Measurements from ENCODE around the gene FSTL5.
"Not testable (repeated sequence)": the region's sequence is repeated elsewhere in the genome, so short reads cannot be mapped to it uniquely, and the experiment has no call there.

The FSTL5 gene

GRCh38 chr4:162163892-162164759 lies at the start of gene FSTL5:
Gene FSTL5, minus strand, starts transcription at chr4:162164000. Its CDS starts 52,604 bp downstream, at chr4:162111396.
- peak; percentile 5 for DNase-seq

- DNase-seq, result no peak
These were observed 45.9 kb upstream of the FSTL5 start for GRCh38 chr4:162209706-162210105.

GRCh38 chr4:162203478-162203877 lies 39.7 kb upstream of the FSTL5 start:
- not testable (repeated sequence) for DNase-seq

GRCh38 chr4:162201673-162202072 lies 37.9 kb upstream of the FSTL5 start:
- no peak for DNase-seq

- no peak for DNase-seq
These were observed 6.7 kb upstream of the FSTL5 start for GRCh38 chr4:162170509-162170908.

GRCh38 chr4:162164906-162165510 lies 1.2 kb upstream of the FSTL5 start:
- no peak for DNase-seq

GRCh38 chr4:162162672-162163071 lies 1.1 kb downstream of the FSTL5 start:
- DNase-seq, result no peak

GRCh38 chr4:162157241-162157640 lies 6.6 kb downstream of the FSTL5 start:
- DNase-seq, result no peak

GRCh38 chr4:162154862-162155540 lies 8.8 kb downstream of the FSTL5 start:
- no peak for DNase-seq

GRCh38 chr4:162151850-162152249 lies 11.9 kb downstream of the FSTL5 start:
- no peak for DNase-seq

- no peak for DNase-seq
These were observed 12.4 kb downstream of the FSTL5 start for GRCh38 chr4:162151386-162151785.

- no peak for DNase-seq
These were observed 14.2 kb downstream of the FSTL5 start for GRCh38 chr4:162149644-162150043.

GRCh38 chr4:162140051-162140683 lies 23.6 kb downstream of the FSTL5 start:
- no peak for DNase-seq

GRCh38 chr4:162139412-162139811 lies 24.4 kb downstream of the FSTL5 start:
- no peak for DNase-seq

- no peak for DNase-seq
These were observed 32.5 kb downstream of the FSTL5 start for GRCh38 chr4:162131256-162131655.

- DNase-seq, result no peak
These were observed 37.1 kb downstream of the FSTL5 start for GRCh38 chr4:162126729-162127128.

- no peak for DNase-seq
These were observed 46.7 kb downstream of the FSTL5 start for GRCh38 chr4:162117051-162117450.

GRCh38 chr4:162116095-162116779 lies 47.6 kb downstream of the FSTL5 start:
- DNase-seq, result no peak

- DNase-seq, result no peak
These were observed 48.5 kb downstream of the FSTL5 start for GRCh38 chr4:162115333-162115732.

GRCh38 chr4:162111078-162111477 lies 52.7 kb downstream of the FSTL5 start:
- DNase-seq, result no peak

- DNase-seq, result no peak
These were observed 59.2 kb downstream of the FSTL5 start for GRCh38 chr4:162104459-162105124.

- not testable (repeated sequence) for DNase-seq
These were observed 59.9 kb downstream of the FSTL5 start for GRCh38 chr4:162103908-162104307.

Measured in activated naive CD4-positive, alpha-beta T cell treated with Interleukin-2 at 50 U/mL for 16 hours (primary cell).